Smooth muscle cell (in vitro differentiated cells): ENCODE data around the gene NKX2-1. TPM values are rescaled to one million over a fixed set of nuclear protein-coding genes. Genes with fewer than 3 reads are reported as not detected.

Experiments used
- DNase-seq: peaks from one replicate; lab custom pipeline; 2025; ENCODE audit not compliant: unreplicated experiment; lab: John Stamatoyannopoulos, UW
- H2AFZ ChIP-seq: fragments of 200-600 bp; sonication (generic); 2 replicates; pipeline ENCODE4 v1.6.0; 2016; ENCODE audit warnings: antibody characterized with exemption, low read depth, mild to moderate bottlenecking
- H3F3A ChIP-seq: fragments of 200-600 bp; sonication (generic); 2 replicates; pipeline ENCODE4 v1.6.0; 2017; ENCODE audit warnings: antibody characterized with exemption, low read depth
- H3K27ac ChIP-seq: fragments of 200-600 bp; sonication (generic); 2 replicates; pipeline ENCODE4 v1.5.1; 2016; ENCODE audit warnings: low read depth, mild to moderate bottlenecking
- H3K27me3 ChIP-seq: fragments of 200-600 bp; sonication (generic); 2 replicates; pipeline ENCODE4 v1.6.1; 2016; ENCODE audit warnings: low read depth, mild to moderate bottlenecking
- H3K36me3 ChIP-seq: fragments of 200-600 bp; sonication (generic); 2 replicates; pipeline ENCODE4 v1.5.1; 2016; ENCODE audit warnings: low read depth
- H3K4me1 ChIP-seq: fragments of 200-600 bp; sonication (generic); 2 replicates; pipeline ENCODE4 v1.5.1; 2016; ENCODE audit warnings: low read depth
- H3K4me2 ChIP-seq: fragments of 200-600 bp; sonication (generic); 2 replicates; pipeline ENCODE4 v1.6.0; 2016; ENCODE audit warnings: mild to moderate bottlenecking
- H3K4me3 ChIP-seq: fragments of 200-600 bp; sonication (generic); 2 replicates; pipeline ENCODE4 v1.5.1; 2016; ENCODE audit warnings: mild to moderate bottlenecking
- H3K79me2 ChIP-seq: fragments of 200-600 bp; sonication (generic); 2 replicates; pipeline ENCODE4 v1.6.0; 2016; ENCODE audit warnings: low read depth, mild to moderate bottlenecking
- H3K9ac ChIP-seq: fragments of 200-600 bp; sonication (generic); 2 replicates; pipeline ENCODE4 v1.6.0; 2016; ENCODE audit warnings: low read depth
- H3K9me3 ChIP-seq: fragments of 200-600 bp; sonication (generic); replicated peaks from 2 replicates; pipeline ENCODE4 v1.5.1; 2016; ENCODE audit warnings: low read depth
- H4K20me1 ChIP-seq: fragments of 200-600 bp; sonication (generic); 2 replicates; pipeline ENCODE4 v1.6.0; 2016; ENCODE audit warnings: low read depth
- whole genome bisulfite sequencing: methylation state at CpG from one replicate; pipeline ENCODE4 v1.1.7; 2016; ENCODE audit warnings: low lambda C conversion rate; 5-methylcytosine and 5-hydroxymethylcytosine counted together
- polyA plus RNA-seq: library from polyadenylated mRNA; unstranded; fragments of >200 nt; fragmentation: Nextera tagmentation; extraction: Ambion mirVana; gene quantifications from 2 replicates; pipeline ENCODE4 v1.2.1, GENCODE V29; 2016
- total RNA-seq: library from RNA; depleted of rRNA; stranded (reverse); fragments of >200 nt; gene quantifications from 2 replicates; pipeline ENCODE4 v1.2.3, GENCODE V29; 2014
- TF ChIP-seq, protein P1 (sequence below): fragments of 200-600 bp; sonication (generic); IDR thresholded peaks from 2 replicates; pipeline ENCODE4 v1.5.1; 2017; ENCODE audit warnings: borderline replicate concordance, mild to moderate bottlenecking, antibody characterized with exemption; ENCODE audit not compliant: insufficient read depth, poor library complexity, severe bottlenecking

Gene NKX2-1
- total and polyA plus RNA-seq, 2 experiments from 2014 or later, result not detected

DNA sequence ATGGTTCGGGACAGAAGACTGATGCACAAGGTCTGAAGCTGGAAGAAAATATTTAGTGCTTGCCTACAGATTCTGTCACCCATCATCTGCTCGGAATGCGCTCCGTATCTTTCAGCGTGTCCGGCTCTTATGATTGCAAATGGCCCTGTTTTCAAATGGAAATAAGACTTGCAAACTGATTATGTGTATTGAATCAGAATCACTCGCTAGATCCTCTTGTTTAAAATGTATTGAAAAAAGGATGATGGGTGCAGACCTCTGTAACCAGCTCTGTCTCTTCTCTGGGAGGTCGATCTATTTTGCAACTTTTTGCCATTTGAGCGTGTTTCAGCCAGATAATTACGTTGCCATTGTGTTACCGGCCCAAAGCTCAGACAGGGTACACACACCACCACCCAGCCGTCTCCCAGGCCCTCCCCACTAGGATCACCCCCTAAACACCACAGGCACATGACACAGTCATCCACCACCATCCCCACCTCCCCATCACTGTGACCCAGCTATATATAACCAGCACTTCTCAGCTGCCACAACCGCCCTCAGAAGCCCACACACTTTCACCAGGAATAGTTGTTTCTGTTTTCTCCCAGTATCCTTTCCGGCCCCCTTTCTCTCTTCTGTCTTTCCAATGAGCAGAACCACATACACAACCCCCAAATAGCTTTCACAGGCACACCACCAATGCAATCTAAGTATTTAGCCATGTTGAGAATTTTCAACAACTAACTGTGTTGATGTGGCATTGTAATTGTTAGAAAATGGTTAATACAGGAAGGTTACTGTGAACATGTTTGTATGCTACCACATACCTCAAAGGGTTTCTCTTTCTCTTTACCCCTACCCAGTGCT is 10.7 kb downstream of the NKX2-1 start:
- TF ChIP-seq, protein P1, sequence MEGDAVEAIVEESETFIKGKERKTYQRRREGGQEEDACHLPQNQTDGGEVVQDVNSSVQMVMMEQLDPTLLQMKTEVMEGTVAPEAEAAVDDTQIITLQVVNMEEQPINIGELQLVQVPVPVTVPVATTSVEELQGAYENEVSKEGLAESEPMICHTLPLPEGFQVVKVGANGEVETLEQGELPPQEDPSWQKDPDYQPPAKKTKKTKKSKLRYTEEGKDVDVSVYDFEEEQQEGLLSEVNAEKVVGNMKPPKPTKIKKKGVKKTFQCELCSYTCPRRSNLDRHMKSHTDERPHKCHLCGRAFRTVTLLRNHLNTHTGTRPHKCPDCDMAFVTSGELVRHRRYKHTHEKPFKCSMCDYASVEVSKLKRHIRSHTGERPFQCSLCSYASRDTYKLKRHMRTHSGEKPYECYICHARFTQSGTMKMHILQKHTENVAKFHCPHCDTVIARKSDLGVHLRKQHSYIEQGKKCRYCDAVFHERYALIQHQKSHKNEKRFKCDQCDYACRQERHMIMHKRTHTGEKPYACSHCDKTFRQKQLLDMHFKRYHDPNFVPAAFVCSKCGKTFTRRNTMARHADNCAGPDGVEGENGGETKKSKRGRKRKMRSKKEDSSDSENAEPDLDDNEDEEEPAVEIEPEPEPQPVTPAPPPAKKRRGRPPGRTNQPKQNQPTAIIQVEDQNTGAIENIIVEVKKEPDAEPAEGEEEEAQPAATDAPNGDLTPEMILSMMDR, result no peak
- Histone ChIP-seq H2AFZ (no peak overlapping the region), H3F3A (no peaks in the 10 kb centered on the region), H3K4me2 (no peak overlapping the region), H3K27me3 (peaks cover 100% of the 10 kb centered on the region), H4K20me1 (no peaks in the 10 kb centered on the region), H3K27ac (no peak overlapping the region), H3K9me3 (no peaks in the 10 kb centered on the region), H3K4me1 (peaks cover 15% of the 10 kb centered on the region), H3K36me3 (no peaks in the 10 kb centered on the region), H3K9ac (no peak overlapping the region), H3K79me2 (no peaks in the 10 kb centered on the region), H3K4me3 (no peak overlapping the region)
- no peak for DNase-seq
- 4% methylated on average over 14 of the region's 14 CpGs for WGBS

- Histone ChIP-seq H3K9me3 (no peaks in the 10 kb centered on the region), H3K4me1 (peaks cover 17% of the 10 kb centered on the region), H3K4me3 (no peak overlapping the region), H3K27me3 (peaks cover 100% of the 10 kb centered on the region), H3K4me2 (no peak overlapping the region), H3K9ac (no peak overlapping the region), H3K27ac (no peak overlapping the region), H3F3A (no peaks in the 10 kb centered on the region), H3K36me3 (no peaks in the 10 kb centered on the region), H3K79me2 (no peaks in the 10 kb centered on the region), H4K20me1 (no peaks in the 10 kb centered on the region), H2AFZ (no peak overlapping the region)
- DNase-seq, result no peak
- 2% methylated on average over 22 of the region's 32 CpGs for WGBS
- TF ChIP-seq, protein P1, result no peak
Measured at GRCh38 chr14:36508418-36509068, 11.5 kb downstream of the NKX2-1 start.

- H3F3A ChIP-seq, result no peaks in the 10 kb centered on the region
- H3K9me3 ChIP-seq, result no peaks in the 10 kb centered on the region
- no peak overlapping the region for H2AFZ ChIP-seq
- H4K20me1 ChIP-seq, result no peaks in the 10 kb centered on the region
- H3K27me3 ChIP-seq, result peaks cover 100% of the 10 kb centered on the region
- 4% methylated on average over 25 of the region's 28 CpGs for WGBS
- no peak overlapping the region for H3K4me2 ChIP-seq
- H3K4me1 ChIP-seq, result peaks cover 17% of the 10 kb centered on the region
- no peak for DNase-seq
- H3K9ac ChIP-seq, result no peak overlapping the region
- H3K27ac ChIP-seq, result no peak overlapping the region
- TF ChIP-seq, protein P1, result no peak
- no peaks in the 10 kb centered on the region for H3K79me2 ChIP-seq
- H3K36me3 ChIP-seq, result no peaks in the 10 kb centered on the region
- no peak overlapping the region for H3K4me3 ChIP-seq
Measured at GRCh38 chr14:36507847-36508417, 12.1 kb downstream of the NKX2-1 start.
